ENCODE results near the gene SGF29.

Gene SGF29

GRCh38 chr16:28553776-28554633, at the start of gene SGF29:
Gene SGF29 (plus strand): TSS chr16:28553920. CDS start chr16:28581070, 27,150 bp downstream.
- Histone ChIP-seq H2AFZ (ENCODE audit: low read depth, low read length) (peak within 1 kb of the TSS; percentile 97), H3K36me3 (ENCODE audit: insufficient read depth, low read length) (peaks cover 40% of the 10 kb centered on the region), H3K4me1 (ENCODE audit: insufficient read depth, low read length) (peaks cover 22% of the 10 kb centered on the region), H3K79me2 (ENCODE audit: insufficient read depth, low read length) (peaks cover 40% of the 10 kb centered on the region), H3K27ac (ENCODE audit: low read length) (peak within 1 kb of the TSS; percentile 100), H3K27me3 (ENCODE audit: insufficient read depth, low read length, poor library complexity) (no peaks in the 10 kb centered on the region), H4K20me1 (ENCODE audit: insufficient read depth, low read length) (peaks cover 17% of the 10 kb centered on the region; the same call in 1 of the 2 replicates), H3K9ac (ENCODE audit: low read depth, low read length) (peak within 1 kb of the TSS; percentile 90), H3K4me3 (ENCODE audit: low read depth in 1 of 2, low read length in 2 of 2) (peak within 1 kb of the TSS; percentile 49 to 90; a peak in 3 of 4 replicates), H3K9me3 (ENCODE audit: insufficient read depth, low read length, severe bottlenecking) (no peaks in the 10 kb centered on the region), H3K4me2 (ENCODE audit: insufficient read depth, low read length) (peak within 1 kb of the TSS; percentile 97)
- TF ChIP-seq CTCF (IDR thresholded peaks at IDR 0.05; ENCODE audit: borderline replicate concordance, extremely low read depth, low read length, poor library complexity, severe bottlenecking) = peak; percentile 58
- no peak for TF ChIP-seq EZH2 (IDR thresholded peaks at IDR 0.05; ENCODE audit: borderline replicate concordance, low read depth, low read length, severe bottlenecking)
- DNase-seq (peak; percentile 93), ATAC-seq (ENCODE audit: insufficient read depth, low read depth) (peak; percentile 85)

- Histone ChIP-seq H3K27me3 (ENCODE audit: insufficient read depth, low read length, poor library complexity) (no peaks in the 10 kb centered on the region), H3K4me1 (ENCODE audit: insufficient read depth, low read length) (no peaks in the 10 kb centered on the region), H3K36me3 (ENCODE audit: insufficient read depth, low read length) (no peaks in the 10 kb centered on the region), H3K4me3 (ENCODE audit: low read depth in 1 of 2, low read length in 2 of 2) (no peak overlapping the region), H4K20me1 (ENCODE audit: insufficient read depth, low read length) (no peaks in the 10 kb centered on the region), H3K4me2 (ENCODE audit: insufficient read depth, low read length) (no peak overlapping the region), H3K27ac (ENCODE audit: low read length) (no peak overlapping the region), H3K9me3 (ENCODE audit: insufficient read depth, low read length, severe bottlenecking) (no peaks in the 10 kb centered on the region), H3K9ac (ENCODE audit: low read depth, low read length) (no peak overlapping the region), H3K79me2 (ENCODE audit: insufficient read depth, low read length) (no peaks in the 10 kb centered on the region), H2AFZ (ENCODE audit: low read depth, low read length) (no peak overlapping the region)
- ATAC-seq (ENCODE audit: insufficient read depth, low read depth) (no peak), DNase-seq (no peak)
- TF ChIP-seq EZH2 (IDR thresholded peaks at IDR 0.05; ENCODE audit: borderline replicate concordance, low read depth, low read length, severe bottlenecking) (no peak), CTCF (IDR thresholded peaks at IDR 0.05; ENCODE audit: borderline replicate concordance, extremely low read depth, low read length, poor library complexity, severe bottlenecking) (no peak)
These were observed 48.9 kb upstream of the SGF29 start for GRCh38 chr16:28504707-28505404.

- Histone ChIP-seq H3K4me3 (ENCODE audit: low read depth in 1 of 2, low read length in 2 of 2) (no peak overlapping the region), H3K27ac (ENCODE audit: low read length) (no peak overlapping the region), H4K20me1 (ENCODE audit: insufficient read depth, low read length) (no peaks in the 10 kb centered on the region), H3K36me3 (ENCODE audit: insufficient read depth, low read length) (no peaks in the 10 kb centered on the region), H3K4me2 (ENCODE audit: insufficient read depth, low read length) (no peak overlapping the region), H3K9ac (ENCODE audit: low read depth, low read length) (no peak overlapping the region), H3K79me2 (ENCODE audit: insufficient read depth, low read length) (no peaks in the 10 kb centered on the region), H2AFZ (ENCODE audit: low read depth, low read length) (no peak overlapping the region), H3K27me3 (ENCODE audit: insufficient read depth, low read length, poor library complexity) (no peaks in the 10 kb centered on the region), H3K9me3 (ENCODE audit: insufficient read depth, low read length, severe bottlenecking) (no peaks in the 10 kb centered on the region), H3K4me1 (ENCODE audit: insufficient read depth, low read length) (no peaks in the 10 kb centered on the region)
- TF ChIP-seq CTCF (IDR thresholded peaks at IDR 0.05; ENCODE audit: borderline replicate concordance, extremely low read depth, low read length, poor library complexity, severe bottlenecking) (no peak), EZH2 (IDR thresholded peaks at IDR 0.05; ENCODE audit: borderline replicate concordance, low read depth, low read length, severe bottlenecking) (no peak)
- no peak for ATAC-seq (ENCODE audit: insufficient read depth, low read depth)
- no peak for DNase-seq
These were observed 48.1 kb upstream of the SGF29 start for GRCh38 chr16:28505489-28506137.

All from DND-41 (cell line).